Tibial nerve (tissue), 4 donors: ENCODE data around the gene PRRC2B. TPM values are rescaled to one million over a fixed set of nuclear protein-coding genes. Genes with fewer than 3 reads are reported as not detected.
A peak's percentile ranks its signal among the peaks of the same experiment; 100 is the strongest.

Source experiments
- DNase-seq, 2 donors: peaks; one replicate each; pipeline ENCODE4 v3.0.0-alpha.2; 2019; ENCODE audit warnings: low spot score in 2 of 2
- H3K27ac ChIP-seq, 4 donors: fragments of 200-600 bp; sonication (generic) in 3 of 4; one replicate each; pipeline ENCODE4 v1.5.1; 2017 to 2019; ENCODE audit warnings: mild to moderate bottlenecking in 1 of 4
- H3K27me3 ChIP-seq, 2 donors: fragments of 200-600 bp; sonication (generic) in 1 of 2; one replicate each; pipeline versions ENCODE4 v1.5.1 to v1.6.0; 2017 to 2019
- H3K36me3 ChIP-seq, 3 donors: fragments of 200-600 bp; sonication (generic); one replicate each; pipeline ENCODE4 v1.5.1; 2018 to 2019
- H3K4me1 ChIP-seq, 4 donors: fragments of 200-600 bp; sonication (generic) in 3 of 4; one replicate each; pipeline ENCODE4 v1.5.1; 2017 to 2019
- H3K4me3 ChIP-seq, 4 donors: fragments of 200-600 bp; sonication (generic) in 3 of 4; one replicate each; pipeline ENCODE4 v1.5.1; 2017 to 2019; ENCODE audit warnings: mild to moderate bottlenecking in 1 of 4, moderate library complexity in 1 of 4
- H3K9me3 ChIP-seq, 4 donors: fragments of 200-600 bp; sonication (generic) in 3 of 4; one replicate each; pipeline ENCODE4 v1.5.1; 2017 to 2019
- EP300 ChIP-seq, 2 donors: sonication (generic); formaldehyde crosslinking; IDR thresholded peaks; one replicate each; pipeline ENCODE4 v1.6.1; 2017; ENCODE audit warnings: antibody characterized with exemption in 2 of 2, mild to moderate bottlenecking in 1 of 2
- POLR2A ChIP-seq, 2 donors: fragments of 450-650 bp; IDR thresholded peaks; one replicate each; pipeline ENCODE4 v1.6.1; 2017; ENCODE audit warnings: antibody characterized with exemption in 2 of 2, mild to moderate bottlenecking in 2 of 2, moderate library complexity in 2 of 2
- WGBS, 2 donors: methylation state at CpG; one replicate each; pipeline ENCODE4 v1.1.5; 2018; 5-methylcytosine and 5-hydroxymethylcytosine counted together
- total RNA-seq, 4 donors: library from RNA; depleted of rRNA; stranded (reverse); fragments of >200 nt; gene quantifications; one replicate each; pipeline ENCODE4 v1.1.0, GENCODE V29; 2016
- TF ChIP-seq, protein P1 (sequence below), 5 experiments: fragments of 200-600 bp in 3 of 5; fragments of 450-650 bp in 2 of 5; sonication (generic) in 3 of 5; IDR thresholded peaks; one replicate each; pipeline ENCODE4 v1.5.1; 2016 to 2019; ENCODE audit warnings: antibody characterized with exemption in 5 of 5, mild to moderate bottlenecking in 3 of 5, moderate library complexity in 2 of 5

Gene PRRC2B
- total RNA-seq, 4 donors from 2014 or later, result 94.8 to 236 (median 174) TPM

DNA sequence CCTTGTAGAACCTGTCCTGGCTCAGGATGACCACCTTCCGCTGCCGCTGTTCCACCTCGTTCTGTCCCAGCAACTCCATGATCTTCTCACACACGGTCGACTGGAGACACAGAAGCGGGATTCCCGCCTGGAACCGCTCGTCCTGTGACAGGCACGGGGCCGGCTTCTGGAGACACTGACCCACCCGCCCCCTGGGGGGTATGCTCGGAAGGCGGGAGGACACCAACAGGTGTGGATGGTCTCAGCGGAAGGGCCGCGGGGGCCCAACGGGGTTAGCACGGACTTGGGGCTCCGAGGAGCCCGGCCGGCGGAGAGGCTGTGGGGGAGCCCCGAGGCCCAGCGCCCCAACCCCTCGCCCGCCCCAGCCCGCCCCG, 136.6 kb downstream of the PRRC2B start:
- peak overlapping the region; percentile 61 to 90 (median 86) for H3K27ac ChIP-seq
- WGBS, 2 donors, result 2 to 29% methylated on average over 2 to 21 of the region's 29 CpGs
- peak overlapping the region; percentile 80 to 100 (median 87) for H3K4me3 ChIP-seq
- peaks cover 0 to 18% (median 12%) of the 10 kb centered on the region in 4 donors for H3K4me1 ChIP-seq
- H3K27me3 ChIP-seq, result no peaks in the 10 kb centered on the region
- no peak for TF ChIP-seq POLR2A (IDR thresholded peaks at IDR 0.05)
- TF ChIP-seq EP300 (IDR thresholded peaks at IDR 0.05), result no peak
- TF ChIP-seq, protein P1, sequence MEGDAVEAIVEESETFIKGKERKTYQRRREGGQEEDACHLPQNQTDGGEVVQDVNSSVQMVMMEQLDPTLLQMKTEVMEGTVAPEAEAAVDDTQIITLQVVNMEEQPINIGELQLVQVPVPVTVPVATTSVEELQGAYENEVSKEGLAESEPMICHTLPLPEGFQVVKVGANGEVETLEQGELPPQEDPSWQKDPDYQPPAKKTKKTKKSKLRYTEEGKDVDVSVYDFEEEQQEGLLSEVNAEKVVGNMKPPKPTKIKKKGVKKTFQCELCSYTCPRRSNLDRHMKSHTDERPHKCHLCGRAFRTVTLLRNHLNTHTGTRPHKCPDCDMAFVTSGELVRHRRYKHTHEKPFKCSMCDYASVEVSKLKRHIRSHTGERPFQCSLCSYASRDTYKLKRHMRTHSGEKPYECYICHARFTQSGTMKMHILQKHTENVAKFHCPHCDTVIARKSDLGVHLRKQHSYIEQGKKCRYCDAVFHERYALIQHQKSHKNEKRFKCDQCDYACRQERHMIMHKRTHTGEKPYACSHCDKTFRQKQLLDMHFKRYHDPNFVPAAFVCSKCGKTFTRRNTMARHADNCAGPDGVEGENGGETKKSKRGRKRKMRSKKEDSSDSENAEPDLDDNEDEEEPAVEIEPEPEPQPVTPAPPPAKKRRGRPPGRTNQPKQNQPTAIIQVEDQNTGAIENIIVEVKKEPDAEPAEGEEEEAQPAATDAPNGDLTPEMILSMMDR (IDR thresholded peaks at IDR 0.05), result no peak
- DNase-seq, result peak in 1 of 2 donors; percentile 33
- no peaks in the 10 kb centered on the region for H3K9me3 ChIP-seq
- H3K36me3 ChIP-seq, result peaks cover 0 to 40% (median 9%) of the 10 kb centered on the region in 3 donors

DNA sequence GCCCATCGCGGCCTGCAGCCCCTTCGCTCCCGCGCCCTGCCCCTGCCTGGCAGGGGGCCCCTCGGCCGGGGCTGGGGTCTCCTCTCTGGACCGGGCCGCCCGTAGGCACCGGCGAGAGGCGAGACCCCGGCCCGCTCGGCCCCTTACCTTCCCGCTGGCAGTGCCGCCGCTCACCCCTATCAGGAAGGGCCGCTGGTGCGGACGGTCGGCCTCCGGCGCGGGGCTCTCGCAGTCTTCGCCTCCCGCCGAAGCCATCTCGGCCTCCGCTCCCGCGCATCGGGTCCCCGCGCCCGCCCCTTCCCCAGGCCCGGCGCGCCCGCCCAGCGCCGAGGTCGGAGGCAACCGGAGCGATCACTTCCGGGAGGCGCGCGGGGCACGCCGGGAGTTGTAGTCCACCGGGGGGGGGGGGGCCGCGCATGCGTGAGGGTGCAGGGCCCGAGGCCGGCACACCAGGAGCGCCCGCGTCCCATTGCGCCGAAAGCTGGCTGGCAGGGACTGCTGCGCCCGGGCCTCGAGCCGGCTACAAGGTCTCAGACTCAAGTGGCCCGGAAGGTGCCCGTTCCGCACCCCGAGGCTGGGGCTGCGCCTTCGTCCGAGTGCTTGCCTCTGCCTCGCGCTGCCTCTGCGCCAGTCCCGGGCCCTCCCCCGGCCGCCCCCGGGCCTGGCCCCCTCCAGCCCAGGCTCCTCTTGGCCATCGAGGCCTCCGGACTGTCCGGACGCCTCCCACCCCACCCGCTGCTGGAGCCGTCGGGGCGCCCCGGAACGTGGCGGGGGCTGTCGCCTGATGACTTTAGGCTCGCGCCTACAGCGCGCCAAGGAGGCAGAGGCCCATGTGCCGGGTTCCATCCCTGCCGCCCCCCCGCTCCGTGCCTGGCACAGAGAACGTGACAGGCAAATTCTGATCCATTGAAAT, 137.3 kb downstream of the PRRC2B start, which contains the start of gene UCK1:
UCK1 (minus strand) TSS at position 344 of the 913 bp plus-strand sequence; CDS start at position 255, 89 bp downstream.
- Histone ChIP-seq H3K27me3 (no peaks in the 10 kb centered on the region), H3K4me1 (peaks cover 0 to 18% (median 12%) of the 10 kb centered on the region in 4 donors), H3K27ac (peak within 1 kb of the TSS; percentile 61 to 90 (median 86)), H3K9me3 (no peaks in the 10 kb centered on the region), H3K4me3 (peak within 1 kb of the TSS; percentile 80 to 100 (median 87)), H3K36me3 (peaks cover 0 to 34% (median 9%) of the 10 kb centered on the region in 3 donors)
- peak; percentile 42 to 47 for DNase-seq
- WGBS, 2 donors, result 11% methylated on average over 20 to 41 of the region's 103 CpGs
- peak; percentile 41 to 80 for TF ChIP-seq POLR2A (IDR thresholded peaks at IDR 0.05)
- TF ChIP-seq, protein P1 (IDR thresholded peaks at IDR 0.05), result peak in 1 of 5 experiments; percentile 10
- peak in 1 of 2 donors; percentile 76 for TF ChIP-seq EP300 (IDR thresholded peaks at IDR 0.05)

DNA sequence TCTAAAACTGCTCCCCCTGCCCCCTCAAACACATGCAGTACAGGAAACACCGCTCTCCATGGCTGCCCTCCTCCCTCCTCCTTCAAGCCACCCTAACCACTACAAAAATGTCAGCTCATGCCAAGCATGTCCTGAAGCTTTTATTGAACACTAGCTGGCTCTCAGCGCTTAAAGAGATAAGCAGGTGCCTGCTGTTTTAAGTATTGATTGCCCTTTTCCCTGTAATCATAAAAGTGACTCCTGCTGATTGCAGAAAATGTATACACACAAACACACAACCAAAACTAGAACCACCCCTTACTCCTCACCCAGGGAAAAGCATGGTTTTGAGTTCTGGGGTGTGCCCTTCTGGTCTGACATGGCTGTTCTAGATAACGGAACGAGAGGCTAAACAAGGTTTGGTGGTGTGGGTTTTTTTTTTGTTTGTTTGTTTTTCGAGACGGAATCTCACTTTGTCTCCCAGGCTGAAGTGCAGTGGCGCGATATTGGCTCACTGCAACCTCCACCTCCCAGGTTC, 140.9 kb downstream of the PRRC2B start:
- no peaks in the 10 kb centered on the region for H3K36me3 ChIP-seq
- TF ChIP-seq, protein P1 (IDR thresholded peaks at IDR 0.05), result no peak
- no peak for TF ChIP-seq EP300 (IDR thresholded peaks at IDR 0.05)
- no peak for TF ChIP-seq POLR2A (IDR thresholded peaks at IDR 0.05)
- H3K27ac ChIP-seq, result no peak overlapping the region
- WGBS, 2 donors, result 53 to 62% methylated on average over 8 of the region's 8 CpGs
- H3K4me3 ChIP-seq, result no peak overlapping the region
- H3K9me3 ChIP-seq, result no peaks in the 10 kb centered on the region
- DNase-seq, result no peak
- peaks cover 0 to 12% (median 9%) of the 10 kb centered on the region in 4 donors for H3K4me1 ChIP-seq
- H3K27me3 ChIP-seq, result peaks cover 0 to 3% of the 10 kb centered on the region in 2 donors

DNA sequence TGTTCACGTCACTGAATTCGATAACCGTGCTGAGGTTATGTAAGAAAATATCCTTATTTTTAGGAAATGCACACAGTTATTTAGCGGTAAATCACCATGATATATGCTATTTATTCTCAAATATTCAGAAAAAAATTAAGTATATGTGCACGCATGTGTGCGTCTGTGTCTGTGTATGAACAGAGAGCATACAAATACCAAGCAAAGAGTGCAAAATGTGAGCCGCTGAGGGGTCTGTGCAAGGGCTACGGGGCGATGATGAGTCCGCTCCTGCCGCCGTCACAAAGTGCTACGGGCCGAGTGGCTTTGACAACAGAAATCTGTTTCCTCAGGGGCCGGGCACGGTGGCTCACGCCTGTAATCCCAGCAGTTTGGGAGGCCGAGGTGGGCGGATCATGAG, 144.1 kb downstream of the PRRC2B start:
- Histone ChIP-seq H3K9me3 (peaks cover 0 to 12% (median 5%) of the 10 kb centered on the region in 4 donors), H3K36me3 (no peaks in the 10 kb centered on the region), H3K4me3 (no peak overlapping the region), H3K27ac (no peak overlapping the region), H3K4me1 (no peaks in the 10 kb centered on the region), H3K27me3 (peaks cover 0 to 3% of the 10 kb centered on the region in 2 donors)
- TF ChIP-seq, protein P1 (IDR thresholded peaks at IDR 0.05), result no peak
- TF ChIP-seq EP300 (IDR thresholded peaks at IDR 0.05) (no peak), POLR2A (IDR thresholded peaks at IDR 0.05) (no peak)
- no peak for DNase-seq
- 93 to 94% methylated on average over 19 of the region's 19 CpGs for WGBS, 2 donors
